GM23248 (cell line): Measurements from ENCODE around the gene KLHDC7B. TPM values are rescaled to one million over a fixed set of nuclear protein-coding genes. Genes with fewer than 3 reads are reported as not detected.
"Not testable (repeated sequence)": the region's sequence is repeated elsewhere in the genome, so short reads cannot be mapped to it uniquely, and the experiment has no call there.

Source experiments
- DNase-seq: peaks from one replicate; pipeline ENCODE4 v3.0.0-alpha.2; 2015
- H2AFZ ChIP-seq: fragments of 200-600 bp; sonication (generic); 2 replicates; pipeline ENCODE4 v1.6.1; 2016; ENCODE audit warnings: antibody characterized with exemption
- H3F3A ChIP-seq: fragments of 200-600 bp; sonication (generic); 2 replicates; pipeline ENCODE4 v1.6.1; 2016; ENCODE audit warnings: mild to moderate bottlenecking, antibody characterized with exemption, mixed run types; ENCODE audit not compliant: insufficient read depth
- H3K27ac ChIP-seq: fragments of 200-600 bp; sonication (generic); 2 replicates; pipeline ENCODE4 v1.5.1; 2016; ENCODE audit warnings: mild to moderate bottlenecking
- H3K27me3 ChIP-seq: fragments of 200-600 bp; sonication (generic); replicated peaks from 2 replicates; pipeline ENCODE4 v1.6.1; 2016; ENCODE audit warnings: mild to moderate bottlenecking; ENCODE audit not compliant: insufficient read depth
- H3K36me3 ChIP-seq: fragments of 200-600 bp; sonication (generic); 2 replicates; pipeline ENCODE4 v1.6.1; 2016; ENCODE audit warnings: low read depth, mild to moderate bottlenecking
- H3K4me1 ChIP-seq: fragments of 200-600 bp; sonication (generic); 2 replicates; pipeline ENCODE4 v1.6.1; 2016; ENCODE audit warnings: mild to moderate bottlenecking; ENCODE audit not compliant: insufficient read depth
- H3K4me2 ChIP-seq: fragments of 200-600 bp; sonication (generic); one replicate; pipeline ENCODE4 v1.6.1; 2016; ENCODE audit warnings: mild to moderate bottlenecking; ENCODE audit not compliant: unreplicated experiment
- H3K4me3 ChIP-seq: fragments of 200-600 bp; sonication (generic); 2 replicates; pipeline ENCODE4 v1.5.1; 2016; ENCODE audit warnings: mild to moderate bottlenecking
- H3K79me2 ChIP-seq: fragments of 200-600 bp; sonication (generic); 2 replicates; pipeline ENCODE4 v1.6.1; 2016; ENCODE audit warnings: mild to moderate bottlenecking; ENCODE audit not compliant: insufficient read depth
- H3K9ac ChIP-seq: fragments of 200-600 bp; sonication (generic); 2 replicates; pipeline ENCODE4 v1.6.1; 2016; ENCODE audit warnings: mild to moderate bottlenecking
- H3K9me2 ChIP-seq: fragments of 200-600 bp; sonication (generic); 2 replicates; pipeline ENCODE4 v1.6.1; 2016; ENCODE audit warnings: mixed run types, mild to moderate bottlenecking, moderate library complexity; ENCODE audit not compliant: insufficient read depth
- H3K9me3 ChIP-seq: fragments of 200-600 bp; sonication (generic); one replicate; pipeline ENCODE4 v1.6.1; 2017; ENCODE audit warnings: low read depth
- H4K20me1 ChIP-seq: fragments of 200-600 bp; sonication (generic); 2 replicates; pipeline ENCODE4 v1.6.0; 2016; ENCODE audit not compliant: insufficient read depth
- EZH2 ChIP-seq: fragments of 200-600 bp; sonication (generic); IDR thresholded peaks from 2 replicates; pipeline ENCODE4 v1.6.1; 2018; ENCODE audit warnings: antibody characterized with exemption, mild to moderate bottlenecking; ENCODE audit not compliant: insufficient read depth, poor library complexity, severe bottlenecking
- EZH2phosphoT487 ChIP-seq: fragments of 200-600 bp; sonication (generic); IDR thresholded peaks from 2 replicates; pipeline ENCODE4 v1.6.1; 2018; ENCODE audit warnings: antibody characterized with exemption, moderate library complexity, mild to moderate bottlenecking, low read depth; ENCODE audit not compliant: insufficient read depth
- WGBS, 2 experiments: methylation state at CpG; one replicate each; pipeline ENCODE4 v1.1.6; 2015 to 2017; ENCODE audit warnings: low lambda C conversion rate in 2 of 2, low coverage in 1 of 2; ENCODE audit errors: missing lambda C conversion rate in 2 of 2; 5-methylcytosine and 5-hydroxymethylcytosine counted together
- in situ Hi-C: fragments of 300-500 bp; cut with MboI; formaldehyde crosslinking; loops from 2 replicates; pipeline ENCODE4 v1.15.0; 2020
- polyA plus RNA-seq: library from polyadenylated mRNA; unstranded; fragments of >200 nt; fragmentation: Nextera tagmentation; extraction: Ambion mirVana; gene quantifications from 2 replicates; pipeline ENCODE4 v1.2.1, GENCODE V29; 2016
- total RNA-seq: library from RNA; depleted of rRNA; stranded (reverse); fragments of >200 nt; shearing (Covaris generic); gene quantifications from 2 replicates; pipeline ENCODE4 v1.2.3, GENCODE V29; 2014

KLHDC7B gene
- total and polyA plus RNA-seq, 2 experiments from 2014 or later: 0.06 TPM; not detected in 1

- H3K27ac ChIP-seq: no peak overlapping the region
- H3K9me3 ChIP-seq: no peaks in the 10 kb centered on the region
- H3K9me2 ChIP-seq: no peaks in the 10 kb centered on the region
- no peaks in the 10 kb centered on the region for H3F3A ChIP-seq
- no peaks in the 10 kb centered on the region for H3K4me1 ChIP-seq
- no peak overlapping the region for H2AFZ ChIP-seq
- H3K36me3 ChIP-seq: no peaks in the 10 kb centered on the region
- 82 to 85% methylated on average over 16 of the region's 16 CpGs for WGBS, 2 experiments
- H3K4me3 ChIP-seq: no peak overlapping the region
- no peaks in the 10 kb centered on the region; the same call in 1 of the 2 replicates for H4K20me1 ChIP-seq
- DNase-seq: no peak
- no peaks in the 10 kb centered on the region for H3K27me3 ChIP-seq
- H3K4me2 ChIP-seq: no peak overlapping the region
- TF ChIP-seq EZH2phosphoT487 (no peak), EZH2 (no peak)
- in situ Hi-C loops: no loop called here
- H3K79me2 ChIP-seq: peaks cover 53% of the 10 kb centered on the region
- H3K9ac ChIP-seq: no peak overlapping the region
Observed at GRCh38 chr22:50516891-50517290, 28.8 kb upstream of the KLHDC7B start.

DNA sequence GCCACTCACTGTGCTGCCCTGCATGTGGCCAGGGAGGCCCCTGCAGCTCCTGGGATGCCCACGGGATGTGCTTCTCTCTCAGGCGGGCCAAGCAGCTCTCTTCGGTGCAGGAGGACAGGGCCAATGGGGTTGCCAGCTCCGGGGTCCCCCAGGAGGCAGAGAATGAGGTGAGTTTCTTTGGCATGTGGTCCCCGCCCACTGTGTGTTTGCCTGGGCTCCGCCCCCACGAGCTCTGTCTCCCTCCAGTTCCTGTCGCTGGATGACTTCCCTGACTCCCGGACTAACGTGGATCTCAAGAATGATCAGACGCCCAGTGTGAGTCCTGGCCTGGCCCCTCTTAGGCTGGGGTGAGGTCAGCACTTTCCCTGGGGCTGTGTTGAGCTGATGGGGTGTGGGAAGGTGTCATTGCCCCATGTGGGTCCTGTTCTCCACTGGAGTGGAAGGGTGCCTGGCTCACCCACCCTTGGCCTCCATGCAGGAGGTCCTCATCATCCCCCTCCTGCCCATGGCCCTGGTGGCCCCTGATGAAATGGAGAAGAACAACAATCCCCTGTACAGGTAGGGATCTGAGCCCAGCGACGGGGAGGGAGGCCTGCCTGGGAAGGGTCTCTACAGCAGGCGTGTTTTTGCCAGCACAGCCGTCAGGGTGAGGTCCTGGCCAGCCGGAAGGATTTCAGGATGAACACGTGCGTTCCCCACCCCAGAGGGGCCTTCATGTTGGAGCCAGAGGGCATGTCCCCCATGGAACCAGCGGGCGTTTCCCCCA lies 28.0 kb upstream of the KLHDC7B start:
- in situ Hi-C loops: no loop called here
- no peaks in the 10 kb centered on the region for H3K4me1 ChIP-seq
- no peaks in the 10 kb centered on the region for H3K36me3 ChIP-seq
- H3K9me2 ChIP-seq: no peaks in the 10 kb centered on the region
- H2AFZ ChIP-seq: no peak overlapping the region
- H3K9me3 ChIP-seq: no peaks in the 10 kb centered on the region
- 88 to 89% methylated on average over 20 of the region's 20 CpGs for WGBS, 2 experiments
- no peak for DNase-seq
- no peaks in the 10 kb centered on the region; the same call in 1 of the 2 replicates for H4K20me1 ChIP-seq
- H3F3A ChIP-seq: no peaks in the 10 kb centered on the region
- H3K79me2 ChIP-seq: peaks cover 53% of the 10 kb centered on the region
- H3K4me3 ChIP-seq: no peak overlapping the region
- H3K27me3 ChIP-seq: no peaks in the 10 kb centered on the region
- H3K9ac ChIP-seq: no peak overlapping the region
- H3K27ac ChIP-seq: no peak overlapping the region
- no peak for TF ChIP-seq EZH2
- no peak for TF ChIP-seq EZH2phosphoT487
- no peak overlapping the region for H3K4me2 ChIP-seq

DNA sequence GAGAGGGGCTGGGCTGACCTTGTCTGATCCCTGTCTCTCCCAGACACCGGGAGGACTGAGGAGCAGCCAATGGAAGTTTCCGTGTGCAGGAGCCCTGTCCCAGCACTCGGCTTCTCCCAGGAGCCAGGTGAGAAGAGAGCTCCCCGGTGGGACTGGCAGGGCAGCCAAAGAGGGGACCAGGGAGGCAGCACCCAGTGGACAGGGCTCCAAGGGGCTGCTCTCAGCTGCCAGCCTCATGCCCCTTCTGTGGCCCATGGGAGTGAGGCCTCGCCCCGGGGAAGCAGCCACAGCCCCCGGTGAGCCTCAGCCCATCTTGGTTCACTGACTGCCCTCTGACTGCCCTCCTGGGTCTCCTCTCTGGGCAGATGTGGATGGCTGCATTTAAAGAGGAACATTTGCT lies 27.1 kb upstream of the KLHDC7B start:
- H3K9me2 ChIP-seq: no peaks in the 10 kb centered on the region
- WGBS, 2 experiments: 92 to 96% methylated on average over 5 to 7 of the region's 7 CpGs
- H3K27me3 ChIP-seq: no peaks in the 10 kb centered on the region
- no peaks in the 10 kb centered on the region for H3F3A ChIP-seq
- H3K27ac ChIP-seq: no peak overlapping the region
- H4K20me1 ChIP-seq: no peaks in the 10 kb centered on the region
- no peak overlapping the region for H3K9ac ChIP-seq
- H3K79me2 ChIP-seq: peaks cover 53% of the 10 kb centered on the region
- H2AFZ ChIP-seq: no peak overlapping the region
- 0 out of 2 replicates have a peak, but pooled peaks cover 3% of the 10 kb centered on the region for H3K36me3 ChIP-seq
- H3K4me3 ChIP-seq: no peak overlapping the region
- H3K4me1 ChIP-seq: no peaks in the 10 kb centered on the region
- in situ Hi-C loops: no loop called here
- TF ChIP-seq EZH2 (no peak), EZH2phosphoT487 (no peak)
- H3K9me3 ChIP-seq: no peaks in the 10 kb centered on the region
- no peak for DNase-seq
- H3K4me2 ChIP-seq: no peak overlapping the region

- Histone ChIP-seq H3K4me1 (no peaks in the 10 kb centered on the region), H3K9ac (no peak overlapping the region), H3K27ac (no peak overlapping the region), H3K4me3 (no peak overlapping the region), H3K36me3 (0 out of 2 replicates have a peak, but pooled peaks cover 6% of the 10 kb centered on the region), H3K4me2 (no peak overlapping the region), H3F3A (no peaks in the 10 kb centered on the region), H3K9me2 (no peaks in the 10 kb centered on the region), H3K27me3 (no peaks in the 10 kb centered on the region), H2AFZ (no peak overlapping the region), H4K20me1 (no peaks in the 10 kb centered on the region), H3K79me2 (peaks cover 53% of the 10 kb centered on the region), H3K9me3 (no peaks in the 10 kb centered on the region)
- 96 to 97% methylated on average over 8 of the region's 8 CpGs for WGBS, 2 experiments
- no peak for TF ChIP-seq EZH2phosphoT487
- TF ChIP-seq EZH2: no peak
- in situ Hi-C loops: no loop called here
- DNase-seq: no peak
Observed at GRCh38 chr22:50519151-50519550, 26.5 kb upstream of the KLHDC7B start.

DNA sequence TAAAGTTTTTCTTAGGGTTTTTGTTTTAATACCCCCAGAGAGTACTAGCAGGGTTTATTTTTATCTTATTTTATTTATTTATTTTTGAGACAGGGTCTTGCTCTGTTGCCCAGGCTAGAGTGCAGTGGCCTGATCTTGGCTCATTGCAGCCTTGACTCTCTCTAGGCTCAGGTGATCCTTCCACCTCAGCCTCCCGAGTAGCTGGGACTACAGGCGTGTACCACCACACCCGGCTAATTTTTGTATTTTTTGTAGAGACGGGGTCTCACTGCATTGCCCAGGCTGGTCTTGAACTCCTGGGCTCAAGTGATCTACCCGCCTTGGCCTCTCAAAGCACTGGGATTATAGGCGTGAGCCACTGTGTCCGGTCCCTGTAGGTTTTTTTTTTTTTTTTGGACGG lies 25.5 kb upstream of the KLHDC7B start:
- H3K4me1 ChIP-seq, H3K27me3 ChIP-seq, in situ Hi-C loops, H3K9me2 ChIP-seq, H4K20me1 ChIP-seq, H3K36me3 ChIP-seq, H3K9ac ChIP-seq, H3K4me3 ChIP-seq, H3F3A ChIP-seq, H3K9me3 ChIP-seq, H3K4me2 ChIP-seq, H3K27ac ChIP-seq, H2AFZ ChIP-seq, DNase-seq: not testable (repeated sequence)
- peaks cover 48% of the 10 kb centered on the region for H3K79me2 ChIP-seq
- WGBS, 2 experiments: 91 to 98% methylated on average over 8 of the region's 8 CpGs
